Epithelial cell of alveolus of lung (primary cell): ENCODE measurements around the gene FMO3. TPM values are rescaled to one million over a fixed set of nuclear protein-coding genes. Genes with fewer than 3 reads are reported as not detected.

Experiments used
- total RNA-seq: library from RNA; depleted of rRNA; stranded (reverse); fragments of >200 nt; gene quantifications from 2 replicates; pipeline ENCODE4 v1.2.1, GENCODE V29; 2015

The FMO3 gene
- 0.26 and 5.3 TPM in 2 replicates for total RNA-seq

GRCh38 chr1:171090604-171091003, at the start of gene FMO3:
Gene FMO3 (plus strand): TSS chr1:171090905. CDS start chr1:171092659, 1,754 bp downstream.

Other genes with a start within 250 kb of the FMO3 start
- gene MROH9, start 155.4 kb upstream of the FMO3 start, total RNA-seq: not detected in 2 replicates
- 1.7 and 23.1 TPM in 2 replicates for gene FMO2, start 94.4 kb downstream of the FMO3 start, total RNA-seq
- not detected in 2 replicates for gene FMO1, start 157.6 kb downstream of the FMO3 start, total RNA-seq
- 2.1 and 3.8 TPM in 2 replicates for gene FMO4, start 223.3 kb downstream of the FMO3 start, total RNA-seq